Inflammatory macrophage (primary cell): ENCODE measurements around the gene SF3B5.
"Not testable (repeated sequence)": the region's sequence is repeated elsewhere in the genome, so short reads cannot be mapped to it uniquely, and the experiment has no call there.

ENCODE experiments used
- DNase-seq, 2 donors: peaks; one replicate each; pipeline ENCODE4 v3.0.0-alpha.2; 2020 to 2022
- total RNA-seq, 18 experiments: gene quantifications; one replicate each; lab custom pipeline; 2026; ENCODE audit warnings: mixed read lengths in 6 of 18, inconsistent platforms in 2 of 18; lab: John Stamatoyannopoulos, UW

The SF3B5 gene
- total RNA-seq = 32.9 to 64.2 (median 50.2) reads per million in 18 experiments

DNA sequence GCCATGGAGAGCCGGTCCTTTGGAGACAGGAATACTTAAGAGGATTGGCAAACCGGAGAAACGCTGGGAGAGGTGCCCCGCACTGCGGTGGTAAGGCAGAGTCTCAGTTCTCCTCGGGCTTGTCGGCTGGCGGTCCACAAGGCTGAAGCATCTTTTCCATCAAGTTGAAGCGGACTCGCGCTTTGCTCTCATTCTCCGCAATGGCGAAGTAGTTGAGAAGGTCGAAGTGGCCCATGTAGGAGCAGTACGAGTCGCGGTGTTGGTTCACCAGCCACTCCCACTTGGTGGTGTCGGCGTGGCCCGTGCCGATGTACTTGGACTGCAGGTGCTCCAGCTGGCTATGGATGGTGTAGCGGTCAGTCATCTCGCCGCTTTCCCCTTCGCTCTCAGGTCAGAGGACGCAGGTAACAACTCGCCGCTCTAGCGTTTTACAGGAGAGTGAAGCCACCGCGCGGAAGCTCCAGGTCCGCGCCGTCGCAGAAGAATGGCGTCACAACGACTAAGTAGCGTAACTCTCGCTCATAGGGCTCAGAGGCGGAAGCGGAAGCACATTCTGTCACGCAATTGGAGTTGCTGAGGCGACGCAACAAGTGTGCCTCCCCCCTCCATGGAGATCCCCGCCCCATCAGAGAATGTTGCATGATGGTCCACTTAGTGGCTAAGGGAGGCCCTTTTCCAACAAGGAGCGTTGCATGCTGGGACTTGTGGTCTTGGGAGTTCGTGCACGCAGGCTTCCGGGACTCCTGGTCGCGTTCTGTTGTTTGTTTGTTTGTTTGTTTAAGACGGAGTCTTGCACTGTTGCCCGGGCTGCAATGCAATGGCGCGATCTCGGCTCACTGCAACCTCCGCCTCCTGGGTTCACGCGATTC is at the start of gene SF3B5:
Gene SF3B5, minus strand, starts transcription at position 440 of the 869 bp plus-strand sequence. Its CDS starts 76 bp downstream, at position 364.
- DNase-seq = peak; percentile 100

DNA sequence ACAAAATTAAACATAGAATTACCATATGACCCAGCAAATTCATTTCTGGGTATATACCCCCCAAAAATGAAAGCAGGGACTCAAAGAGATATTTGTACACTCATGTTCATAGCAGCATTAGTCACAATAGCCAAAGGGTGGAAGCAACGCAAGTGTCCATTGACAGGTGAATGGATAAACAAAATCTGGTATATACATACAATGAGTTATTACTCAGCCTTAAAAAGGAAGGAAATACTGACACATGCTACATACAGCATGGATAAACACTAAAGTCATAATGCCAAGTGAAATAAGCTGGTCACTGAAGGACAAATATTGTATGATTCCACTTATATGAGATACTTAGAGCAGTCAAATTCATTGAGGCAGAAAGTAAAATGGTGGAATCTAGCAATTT is 49.6 kb upstream of the SF3B5 start:
- DNase-seq = no peak

DNA sequence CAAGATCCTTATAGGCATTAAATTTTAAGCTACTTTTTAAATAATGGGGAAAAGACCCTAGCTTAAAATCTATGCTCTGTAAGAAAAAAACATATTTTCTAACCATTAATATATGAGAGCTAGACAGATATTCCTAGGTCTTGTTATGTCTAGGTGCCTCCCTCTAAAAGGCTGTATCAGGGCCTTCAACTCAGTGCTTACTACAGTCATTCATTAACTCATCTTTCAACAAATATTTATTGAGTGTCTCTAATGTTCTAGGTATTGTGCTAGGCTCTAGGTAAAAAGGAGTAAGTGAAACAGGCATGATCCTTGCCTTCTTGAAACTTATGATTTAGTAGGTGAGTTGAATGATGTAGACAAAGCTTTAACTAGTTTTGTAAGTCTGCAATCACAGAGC is 48.5 kb upstream of the SF3B5 start:
- DNase-seq = no peak

DNA sequence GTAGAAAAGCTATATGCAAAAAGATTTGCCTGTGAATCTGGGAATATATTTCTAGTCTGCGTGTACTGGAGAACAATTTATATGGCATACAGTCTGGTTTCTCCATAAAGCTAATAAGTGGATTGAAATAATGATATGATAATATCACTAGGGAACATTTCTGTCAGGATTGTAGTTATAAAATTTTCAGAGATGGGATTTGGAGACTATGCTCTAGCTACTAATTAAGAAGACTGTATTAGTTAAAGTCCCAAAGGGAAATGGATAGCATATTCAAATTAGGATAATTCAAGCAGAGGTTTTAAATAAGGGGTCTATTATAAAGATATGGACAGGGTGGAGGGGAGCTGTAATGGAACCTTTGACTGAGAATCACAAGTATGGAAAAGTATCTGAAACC is 47.7 kb upstream of the SF3B5 start:
- no peak for DNase-seq

DNA sequence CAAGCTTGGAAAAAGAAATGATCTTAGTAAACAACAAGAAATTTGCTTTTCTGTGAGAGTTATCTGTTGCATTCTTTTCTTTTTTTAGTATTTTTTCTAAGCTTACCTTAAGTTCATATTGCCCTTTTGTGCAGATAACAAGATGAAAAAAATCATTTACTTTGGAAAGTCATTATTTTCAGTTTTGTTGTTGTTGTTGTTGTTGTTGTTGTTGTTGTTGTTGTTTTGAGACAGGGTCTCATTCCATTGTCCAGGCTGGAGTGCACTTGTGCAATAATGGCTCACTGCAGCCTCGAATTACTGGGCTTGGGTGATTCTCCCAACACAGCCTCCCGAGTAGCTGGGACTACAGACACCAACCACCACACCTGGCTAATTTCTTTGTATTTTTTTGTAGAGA is 46.1 kb upstream of the SF3B5 start:
- DNase-seq = no peak

DNA sequence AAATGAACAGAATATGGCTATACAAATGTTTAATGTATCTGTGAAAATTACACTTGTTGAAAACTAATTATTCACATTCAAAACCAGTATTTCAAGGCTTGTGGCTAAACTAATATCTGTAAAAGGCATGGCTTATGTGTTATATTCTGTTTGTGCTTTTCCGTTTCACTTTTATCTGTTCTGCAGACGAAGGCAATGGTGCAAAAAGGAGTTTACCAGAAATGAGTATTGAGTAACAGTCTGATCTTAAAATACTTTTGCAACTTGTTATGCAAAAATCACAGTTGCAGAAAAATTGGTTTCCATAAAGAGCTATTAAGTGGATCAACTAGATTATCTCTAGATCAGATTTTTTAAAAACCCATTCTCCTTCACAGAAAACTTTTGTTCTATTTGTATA is 45.5 kb upstream of the SF3B5 start:
- DNase-seq = peak in 1 of 2 donors; percentile 58

DNA sequence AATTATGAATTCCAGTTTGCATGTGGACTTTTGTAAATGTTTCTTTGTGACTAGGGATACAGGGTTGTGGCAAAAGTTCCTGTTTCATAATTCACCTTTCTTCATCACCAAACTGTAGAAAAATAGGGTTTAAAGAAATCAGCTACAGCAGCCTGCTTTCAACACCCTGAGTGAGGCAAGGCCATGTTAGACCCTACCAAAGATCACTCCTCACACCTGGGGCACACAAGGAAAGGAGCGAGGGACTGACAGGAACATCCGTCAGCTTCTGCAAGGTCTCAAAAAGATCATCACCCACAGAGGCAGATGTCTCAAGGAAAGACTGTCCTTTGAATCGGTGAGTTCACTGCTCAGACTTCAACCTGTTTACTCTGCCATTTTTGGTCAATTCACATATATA is 44.4 kb upstream of the SF3B5 start:
- peak in 1 of 2 donors; percentile 52 for DNase-seq

DNA sequence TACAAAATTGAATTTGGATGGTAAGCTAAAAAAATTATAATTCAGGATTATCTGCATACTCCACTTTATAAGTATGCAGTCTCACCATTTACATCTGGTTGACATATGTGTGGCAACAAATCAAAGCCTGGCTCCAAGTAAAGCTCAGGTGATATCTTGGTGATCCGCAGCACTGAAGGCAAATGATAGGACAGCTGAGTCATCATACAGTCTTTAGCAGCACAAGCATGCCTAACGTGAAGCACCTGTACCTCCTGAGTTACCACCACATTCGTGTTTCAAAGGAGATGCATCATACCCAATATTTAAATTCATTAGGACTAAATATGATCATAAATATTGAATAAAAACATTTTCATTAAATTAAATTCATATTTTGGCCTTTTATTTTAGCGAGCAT is 43.2 kb upstream of the SF3B5 start:
- no peak for DNase-seq

DNA sequence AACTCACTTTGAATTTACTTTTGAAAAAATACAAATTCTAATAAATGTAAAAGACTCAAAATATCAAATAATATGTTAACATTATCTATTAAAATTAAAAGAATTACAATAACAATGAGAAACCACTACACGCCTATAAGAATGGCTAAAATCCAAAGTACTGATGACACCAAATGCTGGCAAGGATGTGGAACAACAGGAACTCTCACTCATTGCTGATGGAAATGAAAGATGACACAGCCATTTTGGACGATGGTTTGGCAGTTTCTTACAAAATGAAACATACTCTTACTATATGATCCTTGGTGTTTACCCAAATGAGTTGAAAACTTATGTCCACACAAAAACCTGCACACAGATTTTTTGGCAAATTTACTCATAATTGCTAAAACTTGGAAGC is 39.4 kb upstream of the SF3B5 start:
- no peak for DNase-seq

DNA sequence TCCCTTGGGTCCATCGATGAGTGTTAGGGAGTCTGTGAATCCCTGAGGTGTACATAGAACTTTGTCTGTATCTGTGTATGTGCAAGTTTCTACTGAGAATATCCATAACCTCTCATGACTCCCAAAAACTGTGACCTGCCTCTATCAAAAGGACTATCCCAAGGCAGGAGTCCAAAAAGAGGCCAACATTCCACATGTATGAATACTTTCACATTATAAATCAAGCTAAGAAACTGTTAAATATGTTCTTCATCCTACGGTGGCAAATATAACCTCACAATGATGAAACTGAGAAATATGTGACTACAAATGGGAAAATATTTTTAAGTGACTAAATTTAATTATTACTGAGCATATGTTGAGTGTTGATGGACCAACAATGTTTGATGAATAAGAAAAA is 38.8 kb upstream of the SF3B5 start:
- no peak for DNase-seq

DNA sequence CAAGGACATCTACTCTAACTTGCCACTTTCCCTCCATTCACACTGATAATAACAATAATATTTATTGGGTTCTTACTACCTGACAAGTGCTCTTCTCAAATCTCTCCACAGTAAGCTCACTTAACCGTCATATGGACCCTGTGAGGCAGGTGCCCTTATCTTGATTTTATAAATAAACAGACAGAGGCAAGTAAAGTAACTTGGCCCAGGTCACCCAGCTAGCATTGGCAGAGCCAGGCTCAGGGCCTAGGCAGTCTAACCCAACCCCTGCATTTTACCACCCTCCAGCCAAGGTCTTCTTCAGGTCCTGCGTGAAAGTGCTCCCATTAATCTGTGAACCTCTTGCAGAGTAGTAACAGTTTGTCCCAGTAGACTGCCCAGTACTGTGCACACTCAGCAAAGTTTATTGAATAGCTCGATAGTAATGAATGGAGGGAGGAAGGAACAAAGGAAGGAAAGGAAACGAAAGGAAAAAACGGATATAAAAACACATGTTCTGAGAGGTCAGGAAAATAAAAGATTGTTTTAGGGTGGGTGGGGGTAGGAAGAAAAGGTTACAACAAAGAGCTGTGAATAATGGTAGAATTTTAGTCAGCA is 38.0 kb upstream of the SF3B5 start:
- DNase-seq = no peak

DNA sequence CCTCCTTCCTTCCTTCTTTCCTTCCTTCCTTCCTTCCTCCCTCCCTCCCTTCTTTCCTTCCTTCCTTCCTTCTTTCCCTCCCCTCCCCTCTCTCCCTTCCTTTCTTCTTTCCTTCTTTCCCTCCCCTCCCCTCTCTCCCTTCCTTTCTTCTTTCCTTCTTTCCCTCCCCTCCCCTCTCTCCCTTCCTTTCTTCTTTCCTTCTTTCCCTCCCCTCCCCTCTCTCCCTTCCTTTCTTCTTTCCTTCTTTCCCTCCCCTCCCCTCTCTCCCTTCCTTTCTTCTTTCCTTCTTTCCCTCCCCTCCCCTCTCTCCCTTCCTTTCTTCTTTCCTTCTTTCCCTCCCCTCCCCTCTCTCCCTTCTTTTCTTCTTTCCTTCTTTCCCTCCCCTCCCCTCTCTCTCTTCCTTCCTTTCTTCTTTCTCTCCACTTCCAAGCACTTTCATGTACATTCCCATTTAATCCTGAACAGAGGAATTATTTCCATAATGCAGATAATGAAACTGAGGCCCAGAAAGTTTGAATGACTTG is 36.9 kb upstream of the SF3B5 start:
- DNase-seq = not testable (repeated sequence)

DNA sequence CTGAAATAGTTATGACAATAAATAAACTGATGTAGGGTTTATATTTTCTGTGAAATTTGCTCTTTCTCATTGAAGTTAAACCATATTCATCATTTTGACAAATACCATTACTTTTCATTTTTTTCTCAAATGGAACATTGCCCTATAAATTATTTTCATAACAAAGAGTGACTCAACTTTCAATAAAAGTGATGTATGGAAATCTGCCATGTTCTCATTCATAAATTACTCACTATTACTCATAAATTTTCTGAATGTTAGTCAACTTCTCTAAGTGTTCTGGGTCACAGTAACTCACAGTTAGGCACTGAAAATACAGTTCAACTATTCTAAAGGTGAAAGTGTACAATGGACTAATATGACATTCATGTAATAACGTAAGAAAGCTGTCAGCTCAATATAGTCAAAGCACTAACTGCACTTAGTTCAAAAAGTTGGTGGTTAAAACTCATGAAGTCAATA is 35.9 kb upstream of the SF3B5 start:
- DNase-seq = peak in 1 of 2 donors; percentile 11

DNA sequence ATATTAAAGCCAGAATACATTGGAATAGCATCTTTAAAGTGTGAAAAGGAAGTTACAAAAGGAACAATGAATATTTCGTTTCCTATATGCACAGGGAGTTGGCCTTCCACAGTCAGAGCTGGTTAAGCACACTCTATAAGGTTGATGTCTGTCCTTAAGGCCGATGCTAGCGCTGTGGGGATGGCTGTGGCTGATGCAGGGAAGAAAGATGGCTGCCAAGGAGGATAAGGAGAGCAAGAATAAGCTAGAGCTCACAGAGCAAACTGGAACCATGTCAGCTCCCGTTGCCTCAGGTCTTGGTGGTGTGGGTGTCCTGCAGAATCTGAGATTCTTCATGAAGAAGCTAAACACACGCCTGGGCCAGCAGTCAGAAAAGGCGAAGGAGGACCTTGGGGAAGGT is 34.1 kb upstream of the SF3B5 start:
- no peak for DNase-seq

DNA sequence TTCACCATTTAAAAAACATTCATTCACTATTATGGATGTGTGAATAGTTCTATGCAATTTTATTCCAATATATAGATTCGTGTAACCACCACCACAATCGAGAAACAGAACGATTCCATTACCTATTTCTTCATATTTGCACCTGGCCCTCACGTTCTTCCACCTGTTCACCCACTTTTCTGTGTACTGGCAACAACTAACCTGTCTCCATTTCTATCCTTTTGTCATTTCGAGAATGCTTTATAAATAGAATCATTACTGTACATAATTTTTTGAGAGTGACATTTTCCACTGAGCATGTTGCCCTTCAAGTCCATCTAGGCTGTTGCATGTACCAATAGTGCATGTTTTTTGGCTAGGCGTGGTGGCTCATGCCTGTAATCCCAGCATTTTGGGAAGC is 31.7 kb upstream of the SF3B5 start:
- no peak for DNase-seq

DNA sequence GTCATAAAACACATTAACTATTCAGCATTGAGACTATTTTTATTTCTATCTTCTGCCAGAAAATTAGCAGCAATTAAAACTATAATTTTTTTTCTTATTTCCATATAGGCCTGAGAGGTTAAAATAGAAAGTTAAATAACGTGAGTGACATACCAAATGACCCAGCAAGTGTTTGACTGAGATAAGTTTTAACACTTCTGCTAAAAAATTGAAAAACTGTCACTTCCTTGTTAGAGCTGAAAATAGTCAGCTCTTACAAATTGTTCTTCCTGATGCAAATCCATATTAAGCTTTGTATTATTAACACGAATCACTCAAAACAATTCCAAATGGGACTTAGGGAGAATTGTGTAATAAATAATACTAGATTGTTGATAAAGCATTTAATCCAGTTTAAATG is 28.5 kb upstream of the SF3B5 start:
- peak; percentile 29 to 61 for DNase-seq

DNA sequence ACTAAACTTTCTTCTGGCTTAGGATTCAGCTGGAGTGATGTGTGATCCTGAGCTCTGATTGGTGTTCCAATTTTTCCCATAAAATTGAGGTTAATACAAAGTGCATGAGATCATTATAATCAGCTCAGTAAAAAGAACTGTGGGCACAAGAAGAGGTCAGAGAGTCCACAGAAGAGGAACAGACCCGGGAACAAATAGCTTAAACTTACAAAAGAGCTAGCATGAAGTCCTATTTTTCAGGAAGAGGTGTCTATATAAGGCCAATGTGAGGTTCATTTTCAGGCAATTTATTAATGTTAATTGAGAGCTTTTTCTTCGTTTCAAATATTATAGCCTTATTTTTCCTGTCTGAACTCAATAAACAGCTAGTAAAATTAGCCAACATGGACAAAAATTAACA is 28.0 kb upstream of the SF3B5 start:
- DNase-seq = peak; percentile 51 to 63

DNA sequence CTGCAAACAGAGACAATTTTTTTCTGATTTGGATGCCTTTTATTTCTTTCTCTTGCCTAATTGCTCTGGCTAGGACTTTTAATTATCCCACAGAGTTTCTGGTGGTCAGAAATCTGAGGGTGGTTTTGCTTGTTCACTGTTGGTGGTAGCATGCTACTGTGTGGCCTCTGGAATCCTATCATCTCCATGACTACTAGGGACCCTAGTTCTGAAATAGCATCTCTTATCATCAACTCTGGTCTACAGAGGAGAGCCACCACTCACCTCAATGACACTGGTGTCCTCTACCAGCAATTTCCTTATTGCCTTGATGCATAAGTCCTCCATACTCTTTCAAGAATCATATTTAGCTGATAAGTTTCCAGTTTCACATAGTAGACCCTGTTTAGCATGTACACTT is 27.5 kb upstream of the SF3B5 start:
- DNase-seq = no peak

DNA sequence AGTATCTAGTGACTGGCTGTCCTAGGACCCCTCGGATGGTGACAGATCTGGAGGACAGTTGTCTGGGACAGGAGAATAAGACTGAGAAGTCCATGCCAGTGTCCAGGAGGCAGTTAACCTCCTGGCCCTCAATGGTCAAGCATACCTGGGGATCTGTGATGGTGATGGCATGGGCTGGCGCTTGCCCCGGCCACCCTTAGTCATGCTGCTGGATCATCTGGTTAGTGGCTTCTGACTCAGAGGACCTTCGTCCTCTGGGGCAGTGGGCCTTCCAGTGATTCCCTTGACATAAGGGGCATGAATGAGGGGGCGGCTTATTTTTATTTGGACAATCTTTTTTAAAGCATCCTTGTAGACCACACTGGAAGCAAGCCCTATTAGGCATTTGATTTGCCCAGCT is 24.0 kb upstream of the SF3B5 start:
- DNase-seq = no peak

DNA sequence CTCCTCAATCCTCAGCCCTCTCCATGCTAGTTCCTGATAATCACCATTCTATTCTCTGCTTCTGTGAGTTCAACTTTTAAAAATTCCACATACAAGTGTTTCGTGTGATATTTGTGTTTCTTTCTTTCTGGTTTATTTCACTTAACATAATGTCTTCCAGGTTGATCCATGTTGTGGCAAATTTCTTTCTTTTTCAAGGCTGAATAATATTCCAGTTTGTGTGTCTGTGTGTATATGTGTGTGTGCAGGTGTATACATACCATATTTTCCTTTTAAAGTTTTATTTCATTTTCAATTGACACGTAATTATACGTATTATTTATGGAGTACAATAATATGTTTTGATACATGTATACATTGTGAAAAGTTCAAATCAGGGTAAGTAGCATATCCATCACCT is 19.8 kb upstream of the SF3B5 start:
- no peak for DNase-seq

DNA sequence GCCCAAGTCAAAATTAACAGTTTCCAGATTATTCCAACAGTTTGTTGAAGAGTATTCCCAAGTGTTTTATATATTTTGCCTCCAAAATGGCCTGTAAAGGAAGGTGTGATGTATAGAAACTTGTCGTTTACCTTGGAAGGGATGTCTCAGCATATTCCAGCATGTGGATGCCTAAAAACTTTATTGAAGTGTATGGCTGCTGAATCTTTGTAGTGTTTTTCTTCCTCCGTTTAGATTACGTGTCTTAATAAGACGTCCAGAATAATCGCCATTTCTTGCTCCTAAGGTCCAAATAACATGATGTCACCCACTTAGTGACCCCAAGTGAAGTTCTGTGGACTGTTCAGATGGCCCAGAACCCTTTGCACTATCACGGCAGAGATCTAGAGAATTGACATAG is 18.0 kb upstream of the SF3B5 start:
- no peak for DNase-seq

DNA sequence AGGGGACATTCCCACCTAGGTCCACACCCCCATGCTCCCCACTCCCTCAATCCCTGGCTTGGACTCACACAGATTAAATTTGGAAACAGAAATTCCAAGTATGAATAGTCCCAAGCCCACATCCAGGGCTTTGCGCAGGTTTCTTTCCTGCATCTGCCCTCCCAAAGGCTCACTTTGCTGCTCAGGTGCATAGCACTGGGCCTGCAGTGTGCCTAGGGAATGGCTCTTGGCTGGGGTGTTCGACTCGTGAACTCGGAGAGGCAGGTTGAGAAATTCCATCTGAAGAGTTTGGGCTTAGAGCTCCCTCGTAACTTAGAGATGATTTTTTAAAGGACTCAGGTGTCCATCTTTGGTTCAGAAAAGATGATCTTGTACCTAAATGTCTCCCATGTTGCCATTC is 14.8 kb upstream of the SF3B5 start:
- DNase-seq = no peak

DNA sequence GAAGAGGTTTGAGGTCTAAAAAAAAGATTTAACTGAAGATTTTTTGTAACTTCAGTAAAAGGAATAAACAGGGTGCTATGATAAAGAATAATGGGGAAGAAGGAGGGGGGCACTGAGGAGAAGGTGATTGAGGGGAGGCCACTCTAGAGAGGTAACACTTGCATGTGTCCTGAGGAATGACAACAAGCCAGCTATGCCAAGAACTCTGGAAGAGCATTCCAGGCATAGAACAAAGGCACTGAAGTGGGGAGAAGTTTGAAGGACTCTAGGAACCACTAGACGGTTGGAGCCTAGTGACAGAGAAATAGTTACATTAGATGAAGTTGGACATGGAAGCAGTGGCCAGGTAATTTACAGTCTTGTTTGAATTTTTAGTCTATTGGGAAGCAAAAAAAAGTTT is 10.8 kb upstream of the SF3B5 start:
- DNase-seq = no peak

DNA sequence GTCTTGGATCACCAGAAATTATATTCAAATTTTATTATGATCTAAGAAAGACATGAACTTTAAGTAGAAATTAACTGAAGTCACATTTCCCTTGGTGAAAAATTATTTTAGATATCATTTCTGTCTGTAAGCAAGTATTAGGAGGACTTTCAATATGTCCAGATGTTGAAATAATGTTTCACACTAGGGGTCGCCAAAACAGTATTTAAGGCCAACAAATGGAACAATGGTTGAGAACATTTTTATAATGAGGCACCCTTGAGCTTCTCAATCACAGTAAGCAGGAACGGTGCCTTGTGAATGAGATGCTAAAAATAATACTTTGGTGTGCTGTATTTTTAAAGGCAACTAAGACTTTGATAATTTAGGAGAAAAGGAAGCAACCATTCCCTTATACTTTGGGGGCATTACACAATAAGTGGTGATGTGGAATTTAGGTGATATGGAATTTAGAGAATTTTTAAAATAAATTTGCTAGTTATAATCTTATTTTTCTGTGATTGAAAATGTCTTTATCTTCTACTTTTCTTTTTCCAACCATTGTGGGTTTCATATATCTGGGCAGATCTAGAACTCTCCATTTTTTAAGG is 9.6 kb upstream of the SF3B5 start:
- peak; percentile 69 to 88 for DNase-seq
